Esophagus muscularis mucosa (tissue), 3 donors: Measurements from ENCODE around the gene TLR8.
"Not testable (repeated sequence)": the region's sequence is repeated elsewhere in the genome, so short reads cannot be mapped to it uniquely, and the experiment has no call there.

Experiments used
- POLR2A ChIP-seq: fragments of 450-650 bp; IDR thresholded peaks from one replicate; pipeline ENCODE4 v1.6.1; 2017; ENCODE audit warnings: antibody characterized with exemption, moderate library complexity, mild to moderate bottlenecking, low read depth
- TF ChIP-seq, protein P1 (sequence below), 3 experiments: fragments of 200-600 bp in 2 of 3; fragments of 450-650 bp in 1 of 3; sonication (generic) in 2 of 3; IDR thresholded peaks; one replicate each; pipeline ENCODE4 v1.5.1; 2017 to 2019; ENCODE audit warnings: antibody characterized with exemption in 3 of 3, mild to moderate bottlenecking in 2 of 3, moderate library complexity in 1 of 3

DNA sequence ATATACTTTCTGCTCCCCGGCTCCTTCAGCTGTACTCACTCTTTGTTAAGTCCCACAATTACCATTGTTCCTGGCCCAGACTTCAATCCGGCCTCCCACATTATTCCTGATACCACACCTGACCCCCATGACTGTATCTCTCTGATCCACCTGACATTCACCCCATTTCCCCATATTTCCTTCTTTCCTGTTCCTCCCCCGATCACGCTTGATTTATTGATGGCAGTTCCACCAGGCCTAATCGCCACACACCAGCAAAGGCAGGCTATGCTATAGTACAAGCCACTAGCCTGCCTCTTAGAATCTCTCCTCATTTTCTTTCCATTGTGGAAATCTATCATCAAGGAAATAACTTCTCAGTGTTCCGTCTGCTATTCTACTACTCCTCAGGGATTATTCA lies 37.2 kb downstream of the TLR8 start:
- TF ChIP-seq, protein P1, sequence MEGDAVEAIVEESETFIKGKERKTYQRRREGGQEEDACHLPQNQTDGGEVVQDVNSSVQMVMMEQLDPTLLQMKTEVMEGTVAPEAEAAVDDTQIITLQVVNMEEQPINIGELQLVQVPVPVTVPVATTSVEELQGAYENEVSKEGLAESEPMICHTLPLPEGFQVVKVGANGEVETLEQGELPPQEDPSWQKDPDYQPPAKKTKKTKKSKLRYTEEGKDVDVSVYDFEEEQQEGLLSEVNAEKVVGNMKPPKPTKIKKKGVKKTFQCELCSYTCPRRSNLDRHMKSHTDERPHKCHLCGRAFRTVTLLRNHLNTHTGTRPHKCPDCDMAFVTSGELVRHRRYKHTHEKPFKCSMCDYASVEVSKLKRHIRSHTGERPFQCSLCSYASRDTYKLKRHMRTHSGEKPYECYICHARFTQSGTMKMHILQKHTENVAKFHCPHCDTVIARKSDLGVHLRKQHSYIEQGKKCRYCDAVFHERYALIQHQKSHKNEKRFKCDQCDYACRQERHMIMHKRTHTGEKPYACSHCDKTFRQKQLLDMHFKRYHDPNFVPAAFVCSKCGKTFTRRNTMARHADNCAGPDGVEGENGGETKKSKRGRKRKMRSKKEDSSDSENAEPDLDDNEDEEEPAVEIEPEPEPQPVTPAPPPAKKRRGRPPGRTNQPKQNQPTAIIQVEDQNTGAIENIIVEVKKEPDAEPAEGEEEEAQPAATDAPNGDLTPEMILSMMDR (IDR thresholded peaks at IDR 0.05): not testable (repeated sequence)
- not testable (repeated sequence) for TF ChIP-seq POLR2A
